Measurements from ENCODE around the gene TM9SF1. TPM values are rescaled to one million over a fixed set of nuclear protein-coding genes. Genes with fewer than 3 reads are reported as not detected.

Gene TM9SF1
- total RNA-seq, 2 donors from 2014 or later, result 23.5 to 42.7 TPM

- H3K27me3 ChIP-seq, result no peaks in the 10 kb centered on the region
- DNase-seq (ENCODE audit: low spot score), result no peak
- no peak for TF ChIP-seq CTCF (IDR thresholded peaks at IDR 0.05)
- peak overlapping the region; percentile 62 to 68 for H3K4me3 ChIP-seq
- no peaks in the 10 kb centered on the region for H3K9me3 ChIP-seq
- H3K36me3 ChIP-seq, result peaks cover 71% of the 10 kb centered on the region
- H3K4me1 ChIP-seq, result peaks cover 0 to 30% of the 10 kb centered on the region in 2 donors
- peak overlapping the region; percentile 96 for H3K27ac ChIP-seq
Observed at GRCh38 chr14:24162093-24162492, 33.1 kb downstream of the TM9SF1 start.

- peak; percentile 99 for DNase-seq (ENCODE audit: low spot score)
- Histone ChIP-seq H3K4me3 (peak within 1 kb of the TSS; percentile 62 to 68), H3K27ac (peak within 1 kb of the TSS; percentile 96), H3K27me3 (no peaks in the 10 kb centered on the region), H3K9me3 (no peaks in the 10 kb centered on the region), H3K4me1 (peaks cover 0 to 30% of the 10 kb centered on the region in 2 donors), H3K36me3 (peaks cover 71% of the 10 kb centered on the region)
- TF ChIP-seq CTCF (IDR thresholded peaks at IDR 0.05), result peak; percentile 90 to 93
Observed at GRCh38 chr14:24160850-24161804, 34.1 kb downstream of the TM9SF1 start, which contains the start of gene IRF9. Gene IRF9, plus strand, starts transcription at chr14:24161265. Its CDS starts 880 bp downstream, at chr14:24162145.

DNA sequence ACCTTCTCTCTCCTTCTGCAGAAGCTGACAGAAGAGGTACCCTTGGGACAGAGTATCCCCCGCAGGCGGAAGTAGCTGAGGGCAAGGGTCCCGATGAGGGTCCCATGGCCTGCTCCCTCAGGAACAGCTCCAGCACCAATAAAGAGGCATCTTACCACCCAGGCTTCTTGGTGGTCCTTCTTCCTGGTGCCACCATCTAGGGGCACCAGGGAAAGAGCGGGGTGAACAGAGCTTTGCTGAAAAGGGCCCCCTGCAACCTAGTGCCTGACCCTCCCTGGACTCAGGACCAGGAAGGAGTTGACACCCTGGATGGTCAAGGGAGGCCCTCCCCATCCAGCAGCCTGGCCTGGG is 34.8 kb downstream of the TM9SF1 start:
- Histone ChIP-seq H3K4me3 (no peak overlapping the region), H3K27ac (peak overlapping the region; percentile 96), H3K27me3 (no peaks in the 10 kb centered on the region), H3K9me3 (no peaks in the 10 kb centered on the region), H3K4me1 (peaks cover 0 to 30% of the 10 kb centered on the region in 2 donors), H3K36me3 (peaks cover 71% of the 10 kb centered on the region)
- DNase-seq (ENCODE audit: low spot score), result no peak
- TF ChIP-seq CTCF (IDR thresholded peaks at IDR 0.05), result no peak

GRCh38 chr14:24159777-24160498 is 35.3 kb downstream of the TM9SF1 start:
- H3K27ac ChIP-seq, result peak overlapping the region in 1 of 2 donors; percentile 96
- no peaks in the 10 kb centered on the region for H3K9me3 ChIP-seq
- H3K27me3 ChIP-seq, result no peaks in the 10 kb centered on the region
- no peak overlapping the region for H3K4me3 ChIP-seq
- H3K36me3 ChIP-seq, result peaks cover 71% of the 10 kb centered on the region
- no peak for DNase-seq (ENCODE audit: low spot score)
- TF ChIP-seq CTCF (IDR thresholded peaks at IDR 0.05), result no peak
- peaks cover 0 to 30% of the 10 kb centered on the region in 2 donors for H3K4me1 ChIP-seq

DNA sequence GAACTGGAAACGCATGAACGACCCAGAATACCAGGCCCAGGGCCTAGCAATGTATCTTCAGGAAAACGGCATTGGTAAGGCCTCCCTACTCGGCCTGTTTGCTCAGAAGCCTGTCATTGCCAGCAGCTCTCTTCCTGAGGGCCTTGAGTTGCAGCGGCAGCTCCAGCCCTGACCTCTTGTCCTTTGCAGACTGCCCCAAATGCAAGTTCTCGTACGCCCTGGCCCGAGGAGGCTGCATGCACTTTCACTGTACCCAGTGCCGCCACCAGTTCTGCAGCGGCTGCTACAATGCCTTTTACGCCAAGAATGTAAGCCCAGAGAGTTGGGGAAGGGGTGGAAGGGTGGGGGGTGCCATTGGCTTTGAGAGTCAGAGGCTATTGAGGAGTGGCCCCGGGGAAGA is 37.9 kb downstream of the TM9SF1 start:
- H3K27ac ChIP-seq, result no peak overlapping the region
- H3K4me3 ChIP-seq, result no peak overlapping the region
- no peaks in the 10 kb centered on the region for H3K27me3 ChIP-seq
- no peaks in the 10 kb centered on the region for H3K9me3 ChIP-seq
- no peak for TF ChIP-seq CTCF (IDR thresholded peaks at IDR 0.05)
- peaks cover 66% of the 10 kb centered on the region for H3K36me3 ChIP-seq
- no peak for DNase-seq (ENCODE audit: low spot score)
- H3K4me1 ChIP-seq, result peaks cover 0 to 13% of the 10 kb centered on the region in 2 donors

All from right atrium auricular region (tissue), 2 donors.